Measurements from ENCODE around the gene PLD5. TPM values are rescaled to one million over a fixed set of nuclear protein-coding genes. Genes with fewer than 3 reads are reported as not detected.
"Not testable (repeated sequence)": the region's sequence is repeated elsewhere in the genome, so short reads cannot be mapped to it uniquely, and the experiment has no call there.

Gene PLD5
- polyA plus RNA-seq, 1 donor: 1.2 TPM

DNA sequence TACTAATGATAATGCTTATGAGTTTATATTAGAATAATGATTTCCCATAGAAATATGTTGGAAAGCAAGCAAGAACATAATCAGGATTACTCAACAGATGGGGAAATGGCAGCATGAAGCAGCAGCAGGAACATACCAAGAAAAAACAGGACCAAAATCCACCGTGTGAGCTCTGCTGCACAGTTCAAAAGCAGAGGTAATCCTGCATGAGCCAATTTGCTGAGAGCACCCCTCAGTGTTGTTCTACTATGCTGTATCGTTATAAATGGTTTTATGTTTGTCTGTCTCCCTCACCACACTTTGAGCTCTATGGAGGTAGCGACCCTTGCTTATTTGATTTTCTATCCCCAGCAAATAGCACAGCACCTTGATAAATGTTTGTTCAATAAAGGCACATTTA is 246.1 kb downstream of the PLD5 start:
- not testable (repeated sequence) for DNase-seq

DNA sequence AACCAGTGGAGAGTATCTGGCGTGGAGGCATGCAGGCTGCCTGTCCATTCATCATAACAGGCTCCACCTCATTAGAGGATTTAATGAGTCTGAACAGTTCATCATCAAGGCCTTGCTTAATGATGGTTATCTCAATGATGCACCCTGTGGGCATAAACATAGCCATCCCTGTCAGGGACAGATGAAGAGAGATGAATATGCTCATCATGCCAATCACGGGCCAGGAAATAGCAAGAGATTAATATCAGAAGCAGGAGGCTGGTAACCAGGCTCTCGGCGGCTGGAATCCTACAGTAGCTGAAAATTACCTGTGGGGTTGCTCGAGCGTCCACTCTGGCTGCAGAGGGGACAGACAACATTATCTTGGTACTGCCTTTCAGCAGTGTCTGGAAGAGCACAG is 247.7 kb downstream of the PLD5 start:
- not testable (repeated sequence) for DNase-seq

DNA sequence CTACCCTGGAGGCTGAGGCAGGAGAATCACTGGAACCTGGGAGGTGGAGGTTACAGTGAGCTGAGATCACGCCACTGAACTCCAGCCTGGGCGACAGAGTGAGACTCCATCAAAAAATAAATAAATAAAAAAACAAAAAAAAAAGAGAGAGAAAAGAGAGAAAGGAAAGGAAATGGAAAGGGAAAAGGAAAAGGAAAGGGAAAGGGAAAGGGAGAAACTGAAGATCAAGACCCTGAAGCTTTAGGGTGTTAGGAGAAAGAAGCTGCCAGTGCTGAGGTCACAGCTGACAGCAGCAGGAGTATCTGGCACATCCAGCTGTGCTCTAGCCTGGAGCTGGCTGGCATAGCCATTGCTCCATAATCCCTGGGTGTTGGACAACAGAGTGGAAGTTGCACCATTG is 257.5 kb downstream of the PLD5 start:
- DNase-seq: not testable (repeated sequence)

DNA sequence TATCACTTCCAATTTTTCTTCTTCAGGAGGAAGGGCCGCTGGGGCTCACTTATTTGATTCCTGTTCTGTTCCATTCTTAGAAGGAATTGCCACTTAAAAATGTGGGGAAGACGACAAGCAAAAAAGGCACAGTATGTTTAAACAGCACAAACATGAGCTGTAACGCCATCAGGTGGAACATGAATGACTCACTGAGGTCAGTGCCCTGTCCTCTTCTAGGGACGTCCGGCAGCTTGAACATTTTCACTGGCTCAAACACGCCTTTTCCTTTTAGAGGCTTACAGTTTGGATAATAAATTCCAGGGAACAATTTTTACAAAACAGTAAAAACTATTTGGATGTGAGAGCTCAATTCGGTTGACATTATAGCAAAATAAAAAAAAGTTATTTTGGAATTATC is 260.1 kb downstream of the PLD5 start:
- DNase-seq: not testable (repeated sequence)

DNA sequence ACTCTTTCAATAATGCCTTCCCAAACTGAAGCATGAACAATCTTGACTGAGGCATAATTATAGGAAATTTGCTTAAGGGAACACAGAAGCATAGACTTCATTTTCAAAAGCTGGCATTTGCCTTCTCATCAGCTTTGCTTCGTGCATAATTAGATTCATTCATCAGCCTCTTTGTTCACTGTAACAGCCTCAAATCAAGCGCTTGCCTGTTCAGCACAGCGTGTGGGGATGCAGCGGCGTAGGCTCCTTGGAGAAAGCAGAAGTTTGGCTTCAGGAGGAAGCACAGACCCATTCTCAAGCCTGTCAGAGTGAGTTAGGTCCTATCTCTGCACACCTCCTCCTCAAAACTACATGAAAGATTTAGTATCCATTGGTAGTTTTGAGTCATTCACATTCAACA is 279.2 kb downstream of the PLD5 start:
- no peak for DNase-seq

DNA sequence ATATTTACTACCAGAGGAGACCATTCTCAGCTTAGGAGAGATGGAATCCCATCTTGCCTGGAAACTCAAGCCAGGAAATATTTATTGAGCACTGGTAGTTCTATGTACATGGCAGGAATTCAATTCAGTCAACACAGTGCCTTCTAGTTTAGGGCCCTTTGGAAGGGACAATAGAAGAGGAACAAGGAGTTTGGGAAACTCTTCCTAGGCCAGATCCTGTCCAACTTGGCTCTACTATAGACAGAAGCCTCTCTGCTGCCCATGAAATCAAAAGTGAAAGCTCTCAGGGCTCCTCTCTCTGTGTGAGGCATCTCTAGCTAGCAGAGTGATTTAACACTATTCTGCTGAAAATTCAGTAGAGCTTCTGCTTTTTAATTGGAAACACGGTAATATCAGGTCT is 281.0 kb downstream of the PLD5 start:
- no peak for DNase-seq

DNA sequence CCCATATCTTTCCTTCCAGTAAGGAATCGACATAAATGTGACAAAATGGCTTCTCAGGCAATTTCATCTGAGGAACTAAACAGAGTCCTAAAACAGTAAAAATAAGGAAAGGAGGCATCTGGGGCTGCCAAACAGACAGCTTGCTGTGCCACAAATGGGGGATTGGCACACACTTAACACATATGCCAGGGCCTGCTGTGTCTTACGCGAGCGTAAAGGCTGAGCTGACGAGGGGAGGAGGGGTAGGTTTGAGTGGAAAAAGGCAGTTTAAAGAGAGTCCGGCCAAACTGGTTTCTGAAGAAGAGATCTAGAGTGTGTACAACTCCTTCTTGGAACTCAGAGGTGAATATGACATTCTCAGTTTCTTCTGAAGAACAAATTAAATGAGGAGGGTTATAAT is 281.5 kb downstream of the PLD5 start:
- DNase-seq: no peak

DNA sequence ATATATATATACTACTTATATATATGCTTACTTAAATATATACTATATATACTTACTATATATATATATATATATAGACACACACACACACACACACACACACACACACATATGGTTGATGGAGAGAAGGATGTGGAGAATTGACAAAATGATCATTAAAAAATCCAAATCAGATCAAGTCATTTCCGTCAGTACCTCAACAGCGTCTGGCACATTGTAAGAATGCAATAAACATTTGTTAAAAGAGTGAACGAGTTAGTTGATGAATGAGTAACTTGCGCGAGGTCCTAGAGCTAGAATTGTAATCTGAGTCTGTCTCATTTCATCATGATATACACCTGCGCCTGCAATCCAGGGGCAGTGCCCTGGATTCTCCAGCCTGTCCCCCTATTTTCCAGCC is 282.6 kb downstream of the PLD5 start:
- DNase-seq: no peak

GRCh38 chr1:242240691-242241090 is 283.8 kb downstream of the PLD5 start:
- DNase-seq: no peak

GRCh38 chr1:242240077-242240476 is 284.4 kb downstream of the PLD5 start:
- DNase-seq: peak; percentile 38

DNA sequence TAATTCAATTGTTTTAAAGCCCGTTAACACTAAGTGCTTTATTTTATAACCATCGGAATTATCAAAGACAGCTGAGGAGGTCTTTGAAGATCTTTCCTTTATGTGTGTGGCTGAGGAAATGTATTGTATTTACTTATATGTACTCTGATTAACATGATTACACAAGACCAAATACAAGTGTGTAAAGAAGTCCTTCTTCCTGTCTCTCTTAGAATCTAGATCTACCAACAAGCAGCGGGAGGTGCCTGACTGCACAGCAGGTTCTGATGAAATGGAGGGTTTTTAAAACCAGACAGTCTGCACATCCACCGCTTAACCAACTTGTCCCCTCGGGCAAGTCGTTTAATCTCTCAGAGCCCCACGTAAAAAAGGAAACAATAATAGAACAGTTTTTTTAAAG is 285.1 kb downstream of the PLD5 start:
- DNase-seq: no peak

DNA sequence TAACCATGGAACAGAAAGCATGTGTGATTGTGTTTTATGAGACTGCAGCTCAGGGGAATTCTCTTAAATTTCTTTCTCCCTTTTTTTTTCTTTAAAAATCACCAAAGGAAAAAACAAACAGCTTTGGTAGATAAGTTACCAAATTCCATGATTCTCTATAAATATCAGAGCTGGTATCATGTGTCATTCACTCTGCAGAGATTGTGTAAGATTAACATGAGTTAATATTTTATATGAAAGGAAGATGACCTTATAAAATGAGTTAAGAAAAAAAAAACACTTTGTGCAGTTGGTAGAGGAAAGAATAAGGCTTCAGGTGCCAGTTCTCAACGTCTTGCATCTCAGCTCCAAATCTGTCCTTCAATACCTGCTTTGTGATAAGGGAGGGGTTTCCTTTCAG is 287.4 kb downstream of the PLD5 start:
- no peak for DNase-seq

GRCh38 chr1:242228991-242229390 is 295.5 kb downstream of the PLD5 start:
- DNase-seq: no peak

GRCh38 chr1:242225767-242226573 is 298.5 kb downstream of the PLD5 start:
- no peak for DNase-seq

DNA sequence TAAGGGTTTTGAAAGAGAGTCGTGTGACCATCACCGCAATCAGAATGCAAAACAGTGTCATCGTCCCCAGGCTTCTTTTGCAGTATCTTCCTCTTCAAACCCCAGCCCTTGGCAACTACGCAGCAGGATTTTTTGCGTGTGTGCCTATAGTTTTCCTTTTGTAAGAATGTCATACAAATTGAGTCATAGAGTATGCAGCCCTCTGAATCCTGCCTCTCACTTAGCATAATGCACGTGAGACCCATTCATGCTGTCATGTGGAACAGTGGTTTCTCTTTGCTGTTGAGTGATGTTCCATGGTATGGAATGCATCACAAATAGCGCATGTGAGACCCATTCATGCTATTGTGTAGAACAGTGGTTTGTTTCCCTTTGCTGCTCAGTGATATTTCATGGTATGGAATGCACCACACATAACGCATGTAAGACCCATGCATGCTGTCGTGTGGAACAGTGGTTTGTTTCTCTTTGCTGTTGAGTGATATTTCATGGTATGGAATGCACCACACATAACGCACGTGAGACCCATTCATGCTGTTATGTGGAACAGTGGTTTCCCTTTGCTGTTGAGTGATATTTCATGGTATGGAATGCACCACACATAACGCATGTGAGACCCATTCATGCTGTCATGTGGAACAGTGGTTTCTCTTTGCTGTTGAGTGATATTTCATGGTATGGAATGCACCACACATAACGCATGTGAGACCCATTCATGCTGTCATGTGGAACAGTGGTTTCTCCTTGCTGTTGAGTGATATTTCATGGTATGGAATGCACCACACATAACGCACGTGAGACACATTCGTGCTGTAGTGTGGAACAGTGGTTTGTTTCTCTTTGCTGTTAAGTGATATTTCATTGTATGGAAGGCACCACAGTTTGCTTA is 299.4 kb downstream of the PLD5 start:
- not testable (repeated sequence) for DNase-seq

- DNase-seq: no peak
Measured at GRCh38 chr1:242224461-242224860, 300.0 kb downstream of the PLD5 start.

DNA sequence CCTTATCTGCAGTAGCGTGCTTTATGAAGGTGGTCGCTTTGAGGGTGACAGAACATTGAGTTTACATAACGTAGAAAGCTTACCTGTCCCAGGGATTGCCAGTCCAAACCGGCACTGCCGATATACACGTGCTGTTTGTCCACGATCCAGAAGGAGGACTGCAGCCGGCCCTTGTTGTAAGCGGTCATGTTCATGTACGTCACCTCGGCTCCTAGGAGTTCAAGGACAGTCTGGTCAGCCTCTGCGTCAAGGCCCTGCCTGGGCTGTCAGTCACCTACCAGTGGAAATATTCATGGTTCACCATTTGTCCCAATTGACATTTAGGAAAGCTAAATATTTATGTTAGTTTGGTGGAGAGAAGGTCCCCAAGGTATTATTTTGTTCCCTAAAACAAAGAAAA is 304.6 kb downstream of the PLD5 start:
- no peak for DNase-seq

GRCh38 chr1:242219298-242219901 is 305.1 kb downstream of the PLD5 start:
- DNase-seq: no peak

DNA sequence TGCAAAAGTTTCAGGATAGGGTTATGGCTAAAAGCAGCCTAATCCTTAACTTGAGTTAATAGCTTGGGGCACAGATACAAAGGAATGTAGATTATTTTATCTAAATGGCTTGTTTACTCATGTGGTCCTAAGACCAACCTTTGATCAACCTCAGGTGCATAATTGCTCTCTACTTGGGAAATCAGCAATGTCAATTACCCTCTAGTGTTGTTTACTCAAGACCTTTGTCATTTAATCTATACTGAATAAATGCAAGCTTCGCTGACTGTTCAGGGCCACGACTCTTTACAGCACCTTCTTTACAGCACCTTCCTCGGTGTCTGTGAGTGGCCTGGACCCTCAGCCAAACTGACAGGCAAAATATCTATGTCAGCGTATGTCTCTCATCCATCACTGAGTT is 308.1 kb downstream of the PLD5 start:
- DNase-seq: no peak

- not testable (repeated sequence) for DNase-seq
Measured at GRCh38 chr1:242214455-242214854, 310.0 kb downstream of the PLD5 start.

DNA sequence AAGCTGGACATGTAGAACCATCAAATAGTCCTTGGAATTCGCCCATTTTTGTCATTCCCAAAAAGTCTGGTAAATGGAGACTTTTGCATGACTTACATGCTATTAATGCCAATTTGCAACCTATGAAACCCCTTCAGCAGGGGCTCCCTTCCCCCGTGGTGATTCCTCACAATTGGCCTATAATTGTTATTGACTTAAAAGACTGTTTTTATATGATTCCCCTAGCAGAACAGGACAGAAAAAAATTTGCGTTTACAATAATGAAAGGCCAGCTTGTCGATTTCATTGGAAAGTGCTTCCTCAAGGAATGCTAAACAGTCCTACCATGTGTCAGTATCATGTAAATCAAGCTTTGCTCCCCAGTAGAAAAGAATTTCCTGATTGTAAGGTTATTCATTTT is 311.5 kb downstream of the PLD5 start:
- not testable (repeated sequence) for DNase-seq

DNA sequence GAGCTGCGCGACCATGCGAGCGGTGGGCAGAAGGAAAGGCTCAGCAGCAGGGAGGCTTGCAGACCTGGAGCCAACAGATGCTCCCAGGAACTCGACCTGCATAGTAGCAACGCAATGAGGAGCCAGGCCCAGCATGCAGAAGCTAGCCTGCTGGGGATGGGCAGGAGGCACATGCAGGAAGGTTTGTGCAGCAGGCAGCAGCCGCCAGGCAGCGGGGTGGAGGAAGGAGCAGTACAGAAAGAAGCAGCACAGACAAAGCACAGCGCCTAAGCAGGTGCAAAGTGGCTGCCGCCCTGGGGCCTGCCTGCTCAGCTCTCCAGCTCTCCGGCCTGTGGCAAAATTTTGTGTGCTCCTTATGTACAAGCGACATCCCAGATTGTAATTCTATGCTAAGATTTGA is 312.1 kb downstream of the PLD5 start:
- no peak for DNase-seq

All from left kidney (tissue), 2 donors.